Measurements from ENCODE around the gene CALHM5. TPM values are rescaled to one million over a fixed set of nuclear protein-coding genes. Genes with fewer than 3 reads are reported as not detected.

The CALHM5 gene
- total RNA-seq, 1 experiment from 2014 or later: 0.05 TPM

- H3K79me2 ChIP-seq (ENCODE audit: insufficient read depth, low read length): no peaks in the 10 kb centered on the region
- H3K9ac ChIP-seq (ENCODE audit: low read length): no peak overlapping the region
- TF ChIP-seq POLR2AphosphoS5 (IDR thresholded peaks at IDR 0.05; ENCODE audit: low read depth, low read length) (peak; percentile 41; the same call in 1 of the 2 replicates), YY1 (IDR thresholded peaks at IDR 0.05; ENCODE audit: extremely low read depth, insufficient replicate concordance, low read depth, low read length) (no peak), CBX3 (IDR thresholded peaks at IDR 0.05; ENCODE audit: low read depth) (peak; percentile 68), SIN3A (IDR thresholded peaks at IDR 0.05; ENCODE audit: low read depth) (peak; percentile 74; the same call in 1 of the 2 replicates), EZH2 (IDR thresholded peaks at IDR 0.05) (no peak), ELF1 (IDR thresholded peaks at IDR 0.05; ENCODE audit: borderline replicate concordance, low read depth) (peak; percentile 61), POLR2A (IDR thresholded peaks at IDR 0.05; ENCODE audit: borderline replicate concordance, extremely low read depth, insufficient read depth, insufficient read length) (no peak), ZNF274 (IDR thresholded peaks at IDR 0.05; ENCODE audit: low read depth, low read length) (no peak), ATF3 (IDR thresholded peaks at IDR 0.05) (no peak), ZFX (IDR thresholded peaks at IDR 0.05) (no peak), TCF7L2 (IDR thresholded peaks at IDR 0.05; ENCODE audit: borderline replicate concordance, extremely low read depth, insufficient read depth, insufficient read length) (peak; percentile 62), JUND (IDR thresholded peaks at IDR 0.05) (peak; percentile 37; the same call in 1 of the 2 replicates), EGR1 (IDR thresholded peaks at IDR 0.05; ENCODE audit: low read depth) (no peak), SRF (IDR thresholded peaks at IDR 0.05; ENCODE audit: low read depth) (no peak), SP1 (IDR thresholded peaks at IDR 0.05; ENCODE audit: low read depth) (peak; percentile 42; the same call in 1 of the 2 replicates)
- TF ChIP-seq, protein P1, sequence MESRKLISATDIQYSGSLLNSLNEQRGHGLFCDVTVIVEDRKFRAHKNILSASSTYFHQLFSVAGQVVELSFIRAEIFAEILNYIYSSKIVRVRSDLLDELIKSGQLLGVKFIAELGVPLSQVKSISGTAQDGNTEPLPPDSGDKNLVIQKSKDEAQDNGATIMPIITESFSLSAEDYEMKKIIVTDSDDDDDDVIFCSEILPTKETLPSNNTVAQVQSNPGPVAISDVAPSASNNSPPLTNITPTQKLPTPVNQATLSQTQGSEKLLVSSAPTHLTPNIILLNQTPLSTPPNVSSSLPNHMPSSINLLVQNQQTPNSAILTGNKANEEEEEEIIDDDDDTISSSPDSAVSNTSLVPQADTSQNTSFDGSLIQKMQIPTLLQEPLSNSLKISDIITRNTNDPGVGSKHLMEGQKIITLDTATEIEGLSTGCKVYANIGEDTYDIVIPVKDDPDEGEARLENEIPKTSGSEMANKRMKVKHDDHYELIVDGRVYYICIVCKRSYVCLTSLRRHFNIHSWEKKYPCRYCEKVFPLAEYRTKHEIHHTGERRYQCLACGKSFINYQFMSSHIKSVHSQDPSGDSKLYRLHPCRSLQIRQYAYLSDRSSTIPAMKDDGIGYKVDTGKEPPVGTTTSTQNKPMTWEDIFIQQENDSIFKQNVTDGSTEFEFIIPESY (IDR thresholded peaks at IDR 0.05; ENCODE audit: extremely low read depth, insufficient replicate concordance, low read length): no peak
- TF ChIP-seq, protein P2, sequence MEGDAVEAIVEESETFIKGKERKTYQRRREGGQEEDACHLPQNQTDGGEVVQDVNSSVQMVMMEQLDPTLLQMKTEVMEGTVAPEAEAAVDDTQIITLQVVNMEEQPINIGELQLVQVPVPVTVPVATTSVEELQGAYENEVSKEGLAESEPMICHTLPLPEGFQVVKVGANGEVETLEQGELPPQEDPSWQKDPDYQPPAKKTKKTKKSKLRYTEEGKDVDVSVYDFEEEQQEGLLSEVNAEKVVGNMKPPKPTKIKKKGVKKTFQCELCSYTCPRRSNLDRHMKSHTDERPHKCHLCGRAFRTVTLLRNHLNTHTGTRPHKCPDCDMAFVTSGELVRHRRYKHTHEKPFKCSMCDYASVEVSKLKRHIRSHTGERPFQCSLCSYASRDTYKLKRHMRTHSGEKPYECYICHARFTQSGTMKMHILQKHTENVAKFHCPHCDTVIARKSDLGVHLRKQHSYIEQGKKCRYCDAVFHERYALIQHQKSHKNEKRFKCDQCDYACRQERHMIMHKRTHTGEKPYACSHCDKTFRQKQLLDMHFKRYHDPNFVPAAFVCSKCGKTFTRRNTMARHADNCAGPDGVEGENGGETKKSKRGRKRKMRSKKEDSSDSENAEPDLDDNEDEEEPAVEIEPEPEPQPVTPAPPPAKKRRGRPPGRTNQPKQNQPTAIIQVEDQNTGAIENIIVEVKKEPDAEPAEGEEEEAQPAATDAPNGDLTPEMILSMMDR (IDR thresholded peaks at IDR 0.05 in 2 of 3, conservative IDR thresholded peaks at IDR 0.05 in 1 of 3; ENCODE audit: borderline replicate concordance in 1 of 3, insufficient read depth in 1 of 3, low read depth in 2 of 3, low read length in 2 of 3): no peak
- peak overlapping the region; percentile 62 for H3K4me2 ChIP-seq (ENCODE audit: low read length)
- no peaks in the 10 kb centered on the region for H4K20me1 ChIP-seq (ENCODE audit: insufficient read depth)
- peaks cover 3 to 29% of the 10 kb centered on the region in 2 experiments; a peak in 3 of 4 replicates for H3K4me1 ChIP-seq (ENCODE audit: control insufficient read depth in 1 of 2, insufficient read depth in 2 of 2, low read length in 2 of 2)
- intact Hi-C loops (cut with micrococcal nuclease): no loop called here
- H2AFZ ChIP-seq (ENCODE audit: low read depth, low read length, poor library complexity, severe bottlenecking): peak overlapping the region; percentile 84
- peak; percentile 71 for ATAC-seq
- H3K9me2 ChIP-seq (ENCODE audit: insufficient read depth): no peaks in the 10 kb centered on the region
- H3K27ac ChIP-seq (ENCODE audit: low read depth, low read length): no peak overlapping the region
- ChIA-PET POLR2A (no interaction called here), CTCF (interaction anchor here (1.0 kb wide), 1 partner anchor 23 kb away, joined by 3 read pairs; no protein-coding TSS in a partner anchor), RAD21 (ENCODE audit: low non-redundant PET in 1 of 2, low total read pairs in 2 of 2, uncharacterized antibody in 2 of 2, unreplicated experiment in 2 of 2) (interaction anchor here in 1 of 2 experiments (0.7 kb wide), 1 partner anchor 304 kb away, joined by 3 read pairs; the partner anchor contains the start of gene TSPYL4)
- peak overlapping the region in 1 of 2 experiments; percentile 12; a peak in 2 of 4 replicates for H3K4me3 ChIP-seq (replicated peaks in 1 of 2; ENCODE audit: low read depth in 1 of 2, low read length in 2 of 2)
- no peaks in the 10 kb centered on the region for H3K36me3 ChIP-seq (ENCODE audit: control insufficient read depth in 1 of 2, insufficient read depth in 2 of 2, low read length in 2 of 2)
- peak; percentile 66 for DNase-seq (ENCODE audit: low read depth, low spot score)
- no peaks in the 10 kb centered on the region for H3K9me3 ChIP-seq (ENCODE audit: control insufficient read depth in 1 of 2, insufficient read depth in 1 of 2, low read depth in 1 of 2, low read length in 2 of 2)
- no TSS peak for BruUV-seq (replicated peaks)
- no peaks in the 10 kb centered on the region for H3K27me3 ChIP-seq (ENCODE audit: insufficient read depth, low read length)
Measured at GRCh38 chr6:116557893-116558292, 46.5 kb downstream of the CALHM5 start.

All from HCT116 (cell line).